ENCODE data around the gene HHATL. TPM values are rescaled to one million over a fixed set of nuclear protein-coding genes. Genes with fewer than 3 reads are reported as not detected.
A peak's percentile ranks its signal among the peaks of the same experiment; 100 is the strongest.

Gene HHATL
- total RNA-seq, 2 experiments from 2014 or later: not detected

DNA sequence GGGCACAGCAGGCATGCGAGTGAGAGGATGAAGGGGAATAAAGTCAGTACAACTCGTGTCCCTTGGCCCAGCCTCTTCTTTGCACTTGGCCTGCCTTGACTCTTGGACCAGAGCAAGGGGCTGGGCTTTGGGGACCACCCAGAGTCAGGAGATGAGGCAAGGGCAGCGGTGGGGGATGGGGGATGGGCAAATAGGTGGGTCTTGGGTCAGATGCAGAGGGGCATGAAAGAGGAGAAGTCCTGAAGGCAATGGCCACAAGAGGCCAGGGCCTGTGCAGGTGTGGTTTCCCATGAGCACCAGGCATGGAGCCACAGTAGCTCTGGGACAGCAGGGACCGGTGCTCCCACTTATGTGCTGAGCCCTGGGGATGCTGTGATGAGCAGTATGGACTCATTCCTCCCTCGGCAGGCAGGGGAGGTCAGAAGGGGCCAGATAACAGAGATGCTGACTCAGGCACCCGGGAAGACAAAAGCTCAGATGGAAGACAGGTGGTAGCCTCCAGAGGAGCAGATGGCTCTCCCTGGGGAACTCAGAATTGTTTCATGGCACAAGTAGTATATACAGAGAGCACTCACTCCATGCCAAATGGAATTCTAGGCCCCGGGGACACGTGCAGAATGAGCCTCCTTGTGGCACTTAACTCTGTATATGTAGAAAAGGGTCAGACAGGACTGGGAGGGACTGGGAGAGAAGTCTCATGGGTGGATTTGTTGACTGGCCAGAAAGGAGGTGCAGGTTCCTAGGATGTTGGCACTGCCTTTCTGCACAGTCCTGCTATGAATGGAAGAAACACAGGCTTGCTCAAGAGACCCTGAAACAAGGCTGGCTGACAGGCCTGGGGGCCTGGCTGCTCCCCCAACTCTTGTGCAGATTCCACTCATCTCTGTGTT lies 34.8 kb downstream of the HHATL start:
- H3K4me1 Mint-ChIP-seq (ENCODE audit: low read depth): no peaks in the 10 kb centered on the region
- H3K27ac Mint-ChIP-seq: no peak overlapping the region
- H3K4me3 Mint-ChIP-seq: no peak overlapping the region
- ChIA-PET POLR2A (no interaction called here), CTCF (no interaction called here)
- no peaks in the 10 kb centered on the region for H3K36me3 Mint-ChIP-seq (ENCODE audit: low read depth)
- DNase-seq (no peak), ATAC-seq (no peak)
- no peaks in the 10 kb centered on the region for H3K9me3 Mint-ChIP-seq (ENCODE audit: insufficient read depth)
- no peaks in the 10 kb centered on the region for H3K27me3 Mint-ChIP-seq (ENCODE audit: low read depth)

DNA sequence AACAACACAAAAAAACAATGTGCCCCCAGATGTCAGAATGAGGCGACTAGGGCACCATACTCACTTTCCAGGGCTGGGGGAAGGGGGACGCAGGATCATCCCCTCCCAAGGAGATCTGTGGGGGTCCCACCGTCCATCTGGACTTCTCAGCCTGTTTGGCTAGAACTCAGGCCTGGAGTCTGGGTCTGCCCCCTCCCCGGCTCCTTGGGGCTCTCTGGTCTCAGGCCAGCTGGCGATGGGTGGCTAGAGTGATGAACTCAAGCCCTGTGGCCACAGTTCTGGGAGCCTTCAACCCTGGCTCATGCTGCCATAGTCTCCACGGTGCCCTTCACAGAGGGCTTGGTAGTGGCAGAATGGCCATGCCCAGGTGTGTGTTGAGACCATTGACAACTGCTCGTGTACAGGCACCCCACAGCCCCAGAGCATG lies 35.5 kb downstream of the HHATL start:
- no peaks in the 10 kb centered on the region for H3K9me3 Mint-ChIP-seq (ENCODE audit: insufficient read depth)
- no peaks in the 10 kb centered on the region for H3K36me3 Mint-ChIP-seq (ENCODE audit: low read depth)

DNA sequence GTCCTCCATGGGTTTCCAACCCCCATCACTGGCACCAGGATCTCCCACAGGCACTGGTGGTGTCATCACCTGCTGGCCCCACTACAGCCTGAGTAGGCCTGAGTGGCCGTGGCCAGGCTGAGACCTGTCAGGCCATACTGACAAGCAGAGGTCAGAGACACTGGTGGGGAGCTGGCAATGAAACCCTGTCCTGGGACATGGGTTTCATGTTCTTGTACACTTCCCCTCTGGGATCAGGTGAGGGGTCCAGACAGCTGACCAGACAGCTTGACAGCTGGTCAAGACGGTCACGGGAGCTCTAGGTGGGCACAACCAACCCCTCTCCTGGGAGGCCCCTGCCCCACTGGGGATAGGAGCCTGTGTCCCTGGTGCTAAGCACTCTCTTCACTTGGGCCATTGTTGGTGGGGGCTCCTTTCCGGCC lies 36.0 kb downstream of the HHATL start:
- ChIA-PET POLR2A (no interaction called here), CTCF (no interaction called here)
- Mint-ChIP-seq H3K27ac (no peak overlapping the region), H3K27me3 (ENCODE audit: low read depth) (no peaks in the 10 kb centered on the region), H3K4me3 (no peak overlapping the region), H3K36me3 (ENCODE audit: low read depth) (no peaks in the 10 kb centered on the region), H3K4me1 (ENCODE audit: low read depth) (no peaks in the 10 kb centered on the region), H3K9me3 (ENCODE audit: insufficient read depth) (no peaks in the 10 kb centered on the region)
- DNase-seq (no peak), ATAC-seq (no peak)

More for the DNA sequence above, 35.5 kb downstream of the HHATL start:
- ATAC-seq (no peak), DNase-seq (no peak)
- no peak overlapping the region for H3K27ac Mint-ChIP-seq
- H3K4me1 Mint-ChIP-seq (ENCODE audit: low read depth): no peaks in the 10 kb centered on the region
- H3K27me3 Mint-ChIP-seq (ENCODE audit: low read depth): no peaks in the 10 kb centered on the region
- H3K4me3 Mint-ChIP-seq: no peak overlapping the region
- ChIA-PET CTCF (no interaction called here), POLR2A (no interaction called here)

DNA sequence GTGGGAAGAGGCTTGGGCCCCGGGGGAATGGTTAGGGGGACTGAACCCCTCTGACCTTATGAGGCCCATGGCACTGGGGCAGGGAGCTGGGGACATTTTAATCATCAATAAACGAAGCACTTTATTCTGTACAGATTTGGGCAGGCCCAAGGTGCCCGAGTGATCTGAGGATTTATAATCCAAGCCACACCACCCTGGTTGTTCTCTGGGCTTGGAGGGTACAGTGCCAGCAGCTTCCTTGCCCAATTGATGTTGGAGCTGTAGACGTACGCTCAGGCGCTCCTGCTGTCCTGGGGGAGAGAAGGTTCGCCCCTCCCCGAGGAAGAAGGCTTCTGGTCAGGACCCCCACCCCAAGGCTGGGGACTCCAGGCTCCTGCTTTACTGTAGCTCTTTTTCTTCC lies 36.6 kb downstream of the HHATL start:
- H3K4me1 Mint-ChIP-seq (ENCODE audit: low read depth): no peaks in the 10 kb centered on the region
- CTCF ChIA-PET: no interaction called here

DNA sequence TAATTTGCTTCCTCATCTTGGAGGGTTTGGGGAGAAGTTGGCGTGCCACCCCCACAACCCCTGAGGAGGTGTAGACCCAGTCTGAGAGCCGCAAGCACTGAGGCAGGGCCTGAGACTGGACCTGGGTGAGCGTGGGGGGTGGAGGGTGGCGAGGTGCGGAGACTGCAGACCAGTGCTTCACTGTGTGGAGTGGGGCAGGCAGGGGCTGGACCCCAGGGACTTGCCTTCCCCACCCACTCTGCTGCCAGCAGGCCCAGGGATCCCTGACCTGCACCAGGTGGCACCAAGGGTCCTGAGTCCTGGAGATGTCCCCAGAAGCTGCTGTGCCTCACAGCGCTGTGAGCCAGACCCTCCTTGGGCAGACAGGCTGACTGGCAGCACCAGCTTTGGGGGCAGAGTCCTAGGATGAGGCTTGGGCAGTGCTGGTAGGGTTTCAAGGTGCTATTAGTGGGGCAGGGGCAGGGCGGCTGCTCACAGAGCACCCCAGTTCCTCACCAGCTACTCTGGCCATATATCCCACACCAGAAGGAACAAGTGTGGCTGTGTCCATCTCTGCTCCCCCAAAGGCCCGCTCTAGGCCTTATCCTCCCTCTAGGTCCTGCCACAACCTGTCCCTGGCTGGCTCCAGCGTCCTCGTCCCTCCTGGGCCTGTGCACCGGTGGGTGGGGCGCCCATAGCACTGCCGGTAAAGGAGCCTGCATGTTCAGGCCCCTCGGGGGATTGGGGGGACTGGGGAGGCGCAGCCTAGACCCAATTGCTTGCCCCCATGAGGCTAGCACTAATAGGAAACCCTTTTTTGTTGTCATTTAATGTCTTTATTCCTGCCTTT lies 37.3 kb downstream of the HHATL start:
- Mint-ChIP-seq H3K9me3 (ENCODE audit: insufficient read depth) (no peaks in the 10 kb centered on the region), H3K27ac (no peak overlapping the region), H3K4me3 (no peak overlapping the region), H3K4me1 (ENCODE audit: low read depth) (no peaks in the 10 kb centered on the region), H3K36me3 (ENCODE audit: low read depth) (no peaks in the 10 kb centered on the region), H3K27me3 (ENCODE audit: low read depth) (no peaks in the 10 kb centered on the region)
- ChIA-PET POLR2A (no interaction called here), CTCF (no interaction called here)
- DNase-seq: no peak
- no peak for ATAC-seq

More for the DNA sequence above, 36.6 kb downstream of the HHATL start:
- H3K9me3 Mint-ChIP-seq (ENCODE audit: insufficient read depth): no peaks in the 10 kb centered on the region
- H3K4me3 Mint-ChIP-seq: no peak overlapping the region
- no peak for ATAC-seq
- no peaks in the 10 kb centered on the region for H3K36me3 Mint-ChIP-seq (ENCODE audit: low read depth)
- POLR2A ChIA-PET: no interaction called here
- H3K27me3 Mint-ChIP-seq (ENCODE audit: low read depth): no peaks in the 10 kb centered on the region
- no peak overlapping the region for H3K27ac Mint-ChIP-seq
- no peak for DNase-seq

DNA sequence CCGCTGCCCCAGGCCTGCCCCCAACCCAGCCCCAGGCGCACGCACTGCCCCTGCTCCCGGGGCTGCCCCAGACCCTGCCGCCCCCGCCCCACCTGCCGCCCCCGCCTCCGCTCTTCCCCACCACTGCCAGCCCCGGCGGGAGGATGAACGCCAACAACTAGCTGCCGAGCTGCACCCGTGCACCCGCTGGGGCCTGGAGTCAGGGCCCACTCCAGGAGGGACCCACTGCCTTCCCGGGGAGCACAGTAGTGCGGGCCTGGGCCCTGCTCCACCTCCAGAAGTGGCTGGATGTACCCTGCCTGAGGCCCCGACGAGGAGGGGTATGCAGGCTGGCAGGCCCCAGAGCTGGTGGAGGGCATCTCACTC lies 38.2 kb downstream of the HHATL start:
- Mint-ChIP-seq H3K9me3 (ENCODE audit: insufficient read depth) (no peaks in the 10 kb centered on the region), H3K4me3 (no peak overlapping the region), H3K27ac (no peak overlapping the region), H3K4me1 (ENCODE audit: low read depth) (no peaks in the 10 kb centered on the region), H3K36me3 (ENCODE audit: low read depth) (no peaks in the 10 kb centered on the region), H3K27me3 (ENCODE audit: low read depth) (no peaks in the 10 kb centered on the region)
- POLR2A ChIA-PET: no interaction called here
- no peak for DNase-seq
- CTCF ChIA-PET: no interaction called here
- no peak for ATAC-seq

DNA sequence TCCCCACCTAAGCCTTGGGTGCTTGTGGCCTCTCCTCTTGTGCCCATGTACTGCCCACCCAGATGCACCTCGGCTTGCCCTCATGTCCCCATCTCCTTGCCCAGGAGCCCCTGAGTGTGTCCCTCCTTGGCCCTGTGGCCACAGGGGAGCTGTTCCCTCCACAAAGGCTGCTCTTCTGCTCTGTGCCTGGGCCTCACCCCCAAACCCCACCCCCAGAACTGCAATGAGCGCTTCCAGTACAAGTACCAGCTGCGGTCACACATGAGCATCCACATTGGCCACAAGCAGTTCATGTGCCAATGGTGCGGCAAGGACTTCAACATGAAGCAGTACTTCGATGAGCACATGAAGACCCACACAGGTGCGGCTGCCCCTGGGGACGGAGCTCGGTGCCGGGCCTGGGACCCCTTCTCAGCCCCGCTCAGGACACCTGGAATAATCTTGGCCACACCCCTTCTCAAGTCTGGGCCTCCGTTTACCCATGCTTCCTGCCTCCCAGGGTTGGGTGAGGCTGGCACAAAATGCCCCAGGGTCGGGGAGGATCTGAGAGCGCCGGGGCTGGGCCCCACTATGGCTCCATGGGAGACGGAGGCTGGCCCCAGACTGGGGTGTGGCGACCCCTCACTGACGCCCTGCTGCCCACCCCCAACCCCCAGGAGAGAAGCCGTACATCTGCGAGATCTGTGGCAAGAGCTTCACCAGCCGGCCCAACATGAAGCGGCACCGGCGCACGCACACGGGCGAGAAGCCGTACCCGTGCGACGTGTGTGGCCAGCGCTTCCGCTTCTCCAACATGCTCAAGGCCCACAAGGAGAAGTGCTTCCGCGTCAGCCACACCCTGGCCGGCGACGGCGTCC lies 38.8 kb downstream of the HHATL start:
- Mint-ChIP-seq H3K27ac (no peak overlapping the region), H3K36me3 (ENCODE audit: low read depth) (no peaks in the 10 kb centered on the region), H3K4me1 (ENCODE audit: low read depth) (no peaks in the 10 kb centered on the region), H3K9me3 (ENCODE audit: insufficient read depth) (no peaks in the 10 kb centered on the region), H3K27me3 (ENCODE audit: low read depth) (no peaks in the 10 kb centered on the region), H3K4me3 (no peak overlapping the region)
- ATAC-seq: no peak
- POLR2A ChIA-PET: no interaction called here
- no peak for DNase-seq
- CTCF ChIA-PET: no interaction called here

DNA sequence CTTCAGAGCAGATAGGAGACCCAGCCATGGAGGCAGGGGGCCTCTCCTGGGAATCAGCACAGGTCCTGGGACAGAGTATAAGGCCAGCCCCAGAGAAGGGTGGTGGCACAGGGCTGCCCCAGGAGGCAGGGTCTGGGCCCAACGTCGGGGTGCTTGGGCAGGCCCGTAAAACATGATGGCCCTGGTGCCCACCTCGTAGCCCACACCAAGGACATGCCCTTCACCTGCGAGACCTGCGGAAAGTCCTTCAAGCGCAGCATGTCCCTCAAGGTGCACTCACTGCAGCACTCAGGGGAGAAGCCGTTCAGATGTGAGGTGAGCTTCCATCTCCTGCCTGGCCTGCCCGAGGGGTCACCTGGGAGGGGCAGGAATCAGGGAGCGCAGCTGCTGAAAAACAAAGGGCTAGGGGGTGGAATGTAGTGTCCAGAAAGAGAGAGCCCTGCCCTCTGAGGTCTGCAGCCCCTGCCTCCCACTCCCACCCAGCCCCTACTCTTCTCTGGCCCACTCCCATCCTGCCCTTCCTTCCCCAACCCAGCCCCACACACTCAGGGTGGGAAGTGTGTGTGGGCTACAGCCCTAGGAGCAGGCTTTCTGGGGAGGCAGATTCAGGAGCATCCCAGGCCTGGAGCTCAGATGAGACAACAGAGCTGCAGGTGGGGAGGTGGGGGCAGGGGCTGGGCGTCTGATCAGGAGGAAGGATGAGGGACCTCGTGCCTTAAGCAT lies 39.6 kb downstream of the HHATL start:
- ChIA-PET POLR2A (no interaction called here), CTCF (no interaction called here)
- Mint-ChIP-seq H3K4me3 (no peak overlapping the region), H3K4me1 (ENCODE audit: low read depth) (no peaks in the 10 kb centered on the region), H3K27me3 (ENCODE audit: low read depth) (no peaks in the 10 kb centered on the region), H3K27ac (no peak overlapping the region), H3K9me3 (ENCODE audit: insufficient read depth) (no peaks in the 10 kb centered on the region), H3K36me3 (ENCODE audit: low read depth) (no peaks in the 10 kb centered on the region)
- ATAC-seq (no peak), DNase-seq (no peak)

DNA sequence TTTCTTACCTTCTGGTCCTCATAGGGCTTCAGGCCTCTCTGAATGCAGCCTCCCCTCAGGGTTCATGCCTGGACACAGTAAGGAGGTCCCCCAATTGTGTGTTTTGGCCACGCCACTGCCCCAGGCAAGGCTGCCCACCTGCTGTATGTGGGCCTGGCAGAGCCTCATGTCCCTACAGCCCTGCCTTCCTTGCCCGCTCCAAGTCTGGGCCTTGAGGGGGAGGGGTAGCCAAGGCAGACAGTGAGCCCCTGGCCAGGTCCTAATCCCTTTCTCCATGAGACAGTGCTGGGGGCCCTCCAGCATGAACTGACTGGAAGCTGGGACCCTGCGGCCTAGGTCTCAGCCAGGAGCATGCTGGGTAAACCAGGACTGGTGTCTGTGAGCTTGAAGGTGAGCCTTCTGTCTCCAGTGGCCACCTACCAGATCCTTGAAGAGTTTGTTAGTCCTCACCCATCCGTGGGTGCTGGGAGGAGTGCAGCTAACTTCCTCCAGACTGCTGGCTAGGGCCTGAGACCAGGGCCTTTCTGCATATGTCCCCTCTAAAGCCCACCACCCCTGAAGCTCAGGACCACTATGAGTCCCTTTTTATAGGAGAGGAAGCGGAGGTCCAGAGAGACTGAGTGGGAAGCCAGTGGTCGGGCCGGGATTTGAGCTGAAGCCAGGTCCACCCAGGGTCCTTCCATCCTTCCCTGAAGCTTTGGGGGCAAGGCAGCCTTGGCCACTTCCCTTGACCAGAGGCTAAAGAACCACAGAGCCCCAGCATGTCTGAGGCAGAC lies 40.4 kb downstream of the HHATL start:
- no peaks in the 10 kb centered on the region for H3K36me3 Mint-ChIP-seq (ENCODE audit: low read depth)
- H3K4me3 Mint-ChIP-seq: no peak overlapping the region
- H3K4me1 Mint-ChIP-seq (ENCODE audit: low read depth): no peaks in the 10 kb centered on the region
- DNase-seq (no peak), ATAC-seq (no peak)
- ChIA-PET CTCF (interaction anchor here (0.8 kb wide), 1 partner anchor 219 kb away, joined by 3 read pairs; no protein-coding TSS in a partner anchor), POLR2A (no interaction called here)
- no peaks in the 10 kb centered on the region for H3K27me3 Mint-ChIP-seq (ENCODE audit: low read depth)
- no peak overlapping the region for H3K27ac Mint-ChIP-seq
- no peaks in the 10 kb centered on the region for H3K9me3 Mint-ChIP-seq (ENCODE audit: insufficient read depth)

DNA sequence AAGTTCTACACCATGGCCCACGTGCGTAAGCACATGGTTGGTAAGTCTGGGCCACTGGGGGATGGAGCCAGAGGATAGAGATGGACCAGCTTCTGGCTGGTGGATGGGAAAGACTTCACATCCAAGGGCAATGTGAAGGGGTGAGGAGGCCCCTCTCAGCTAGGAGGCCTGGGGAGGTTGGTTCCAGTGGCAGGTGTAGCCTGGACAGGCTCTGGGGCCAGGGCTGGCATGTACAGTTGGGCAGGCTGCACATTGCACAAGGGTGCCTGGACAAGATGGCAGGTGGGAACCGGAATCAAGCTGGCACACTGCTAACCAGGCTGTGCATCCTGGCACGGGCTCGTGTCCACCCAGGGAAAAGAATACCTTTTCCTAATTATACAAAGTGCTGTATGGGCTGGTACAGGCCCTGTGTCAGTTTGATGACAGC lies 41.0 kb downstream of the HHATL start:
- H3K27ac Mint-ChIP-seq: no peak overlapping the region

DNA sequence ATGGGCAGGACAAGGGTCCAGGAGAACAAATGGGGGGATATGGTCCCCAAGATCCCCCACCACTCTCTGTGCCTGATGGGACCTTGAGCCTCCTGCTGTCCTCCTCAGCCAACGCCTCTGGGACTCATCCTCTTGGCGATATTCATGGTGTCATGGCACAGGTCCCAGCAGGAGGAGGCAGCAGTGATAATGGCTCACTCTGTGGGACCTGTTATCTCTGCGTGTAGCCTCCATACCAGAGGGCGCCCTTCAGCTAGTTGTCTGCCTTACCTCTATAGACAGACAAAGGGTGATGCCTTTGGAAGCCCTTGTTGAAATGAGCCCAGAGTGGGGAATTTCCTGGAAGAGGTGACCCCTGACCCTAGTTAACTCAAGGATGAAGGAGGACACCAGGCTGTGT lies 41.7 kb downstream of the HHATL start:
- Mint-ChIP-seq H3K4me1 (ENCODE audit: low read depth) (no peaks in the 10 kb centered on the region), H3K27me3 (ENCODE audit: low read depth) (no peaks in the 10 kb centered on the region), H3K27ac (peak overlapping the region; percentile 34), H3K36me3 (ENCODE audit: low read depth) (no peaks in the 10 kb centered on the region), H3K9me3 (ENCODE audit: insufficient read depth) (no peaks in the 10 kb centered on the region), H3K4me3 (no peak overlapping the region)
- CTCF ChIA-PET: interaction anchor here (0.8 to 1.2 kb wide), 5 partner anchors 13 to 221 kb away, joined by 3 to 5 read pairs (median 3); no protein-coding TSS in a partner anchor
- POLR2A ChIA-PET: no interaction called here
- no peak for ATAC-seq
- DNase-seq: no peak

More for the DNA sequence above, 41.0 kb downstream of the HHATL start:
- CTCF ChIA-PET: interaction anchor here (0.8 to 1.2 kb wide), 4 partner anchors 13 to 220 kb away, joined by 3 to 5 read pairs (median 4); no protein-coding TSS in a partner anchor
- H3K36me3 Mint-ChIP-seq (ENCODE audit: low read depth): no peaks in the 10 kb centered on the region
- no peak overlapping the region for H3K4me3 Mint-ChIP-seq
- H3K4me1 Mint-ChIP-seq (ENCODE audit: low read depth): no peaks in the 10 kb centered on the region
- no peak for ATAC-seq
- POLR2A ChIA-PET: no interaction called here
- no peaks in the 10 kb centered on the region for H3K9me3 Mint-ChIP-seq (ENCODE audit: insufficient read depth)
- no peak for DNase-seq
- H3K27me3 Mint-ChIP-seq (ENCODE audit: low read depth): no peaks in the 10 kb centered on the region
